Activated CD4-positive, alpha-beta T cell treated with anti-CD3 and anti-CD28 coated beads for 36 hours (primary cell): ENCODE data around the gene GALR2. TPM values are rescaled to one million over a fixed set of nuclear protein-coding genes. Genes with fewer than 3 reads are reported as not detected.

Source experiments
- microRNA-seq: library from miRNA; unstranded; fragments of <30 nt; microRNA quantifications from one replicate; pipeline ENCODE4 v1.2.0, GENCODE V29; 2021; ENCODE audit warnings: borderline replicate concordance
- total RNA-seq, 2 experiments: library from RNA; stranded (reverse); gene quantifications; one replicate each; pipeline ENCODE4 v1.2.3, GENCODE V29; 2021

GALR2 gene
- total RNA-seq, 2 experiments from 2014 or later = 5.9 to 6.4 TPM

Small RNA genes lying within 50 kb of the gene (microRNA-seq; reads per million reads assigned to microRNA genes)
- gene MIR6868 = 1.8 reads per million

Other genes starting within 250 kb of the GALR2 start
- 100 to 1,000 TPM; 106 to 133 TPM for gene UNC13D, start 230.4 kb upstream of the GALR2 start, total RNA-seq
- 10 to 100 TPM; 68.7 to 74.1 TPM for gene WBP2, start 219.4 kb upstream of the GALR2 start, total RNA-seq
- 10 to 100 TPM; 13.4 to 19.9 TPM for gene TRIM47, start 196.2 kb upstream of the GALR2 start, total RNA-seq
- 10 to 100 TPM; 28.9 to 31.9 TPM for gene TRIM65, start 177.8 kb upstream of the GALR2 start, total RNA-seq
- gene MRPL38, start 169.9 kb upstream of the GALR2 start, total RNA-seq = 100 to 1,000 TPM in 1 of 2 experiments, 10 to 100 TPM in 1; 98.0 to 115 TPM
- gene FBF1, start 133.7 kb upstream of the GALR2 start, total RNA-seq = 10 to 100 TPM; 16.2 to 18.0 TPM
- 10 to 100 TPM; 27.7 to 33.1 TPM for gene ACOX1, start 95.6 kb upstream of the GALR2 start, total RNA-seq
- gene TEN1, start 95.5 kb upstream of the GALR2 start, total RNA-seq = 10 to 100 TPM in 1 of 2 experiments, 1 to 10 TPM in 1; 9.8 to 13.6 TPM
- 1 to 10 TPM; 5.6 to 6.0 TPM for gene CDK3, start 73.9 kb upstream of the GALR2 start, total RNA-seq
- under 1 TPM; 0.04 to 0.16 TPM for gene EVPL, start 47.5 kb upstream of the GALR2 start, total RNA-seq
- 100 to 1,000 TPM; 151 to 174 TPM for gene SRP68, start 2.3 kb upstream of the GALR2 start, total RNA-seq
- 1 to 10 TPM; 4.8 to 5.4 TPM for gene ZACN, start 4.4 kb downstream of the GALR2 start, total RNA-seq
- 10 to 100 TPM; 73.0 to 77.0 TPM for gene EXOC7, start 29.0 kb downstream of the GALR2 start, total RNA-seq
- under 1 TPM; 0.47 to 0.53 TPM for gene FOXJ1, start 66.5 kb downstream of the GALR2 start, total RNA-seq
- gene RNF157, start 165.7 kb downstream of the GALR2 start, total RNA-seq = 10 to 100 TPM; 24.0 to 39.4 TPM
- 100 to 1,000 TPM; 299 to 639 TPM for gene UBALD2, start 190.6 kb downstream of the GALR2 start, total RNA-seq
- 1 to 10 TPM in 1 of 2 experiments, under 1 TPM in 1; 0.63 to 1.2 TPM for gene QRICH2, start 233.5 kb downstream of the GALR2 start, total RNA-seq